Measurements from ENCODE around the gene C14orf39.
"Not testable (repeated sequence)": the region's sequence is repeated elsewhere in the genome, so short reads cannot be mapped to it uniquely, and the experiment has no call there.

C14orf39 gene

DNA sequence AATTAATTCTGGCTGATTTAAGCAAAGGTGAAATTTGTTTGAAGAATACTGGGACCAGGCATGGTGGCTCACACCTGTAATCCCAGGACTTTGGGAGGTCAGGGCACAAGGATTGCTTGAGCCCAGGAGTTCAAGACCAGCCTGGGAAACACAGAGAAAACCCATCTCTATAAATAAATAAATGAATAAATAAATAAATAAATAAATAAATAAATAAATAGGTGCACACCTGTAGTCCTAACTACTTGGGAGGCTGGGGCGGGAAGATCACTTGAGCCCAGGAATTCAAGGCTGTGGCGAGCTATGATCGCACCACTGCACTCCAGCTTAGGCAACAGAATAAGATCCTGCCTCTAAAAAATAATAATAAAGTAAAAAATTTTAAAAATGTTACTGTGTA lies 4.4 kb upstream of the C14orf39 start:
- no peak for FAIRE-seq

GRCh38 chr14:60488175-60488574 lies 2.3 kb upstream of the C14orf39 start:
- FAIRE-seq, result peak; percentile 96

DNA sequence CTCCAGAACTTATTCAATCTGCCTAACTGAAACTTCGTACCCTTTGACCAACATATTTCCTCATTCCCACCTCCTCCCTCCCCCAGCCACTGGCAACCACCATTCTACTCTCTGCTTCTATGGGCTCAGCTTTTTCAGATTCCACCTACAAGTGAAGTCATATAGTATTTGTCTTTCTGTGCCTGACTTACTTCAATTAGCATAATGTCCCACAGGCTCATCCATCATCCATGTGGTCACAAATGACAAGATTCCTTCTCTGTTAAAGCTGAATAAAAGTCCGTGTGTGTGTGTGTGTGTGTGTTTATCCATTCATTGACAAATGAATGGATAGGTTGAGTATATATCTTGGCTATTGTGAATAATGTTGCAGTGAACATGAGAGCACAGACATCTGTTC lies 1.3 kb upstream of the C14orf39 start:
- no peak for FAIRE-seq

GRCh38 chr14:60485057-60485597 lies 736 bp downstream of the C14orf39 start:
- FAIRE-seq, result no peak

GRCh38 chr14:60482743-60483142 lies 3.1 kb downstream of the C14orf39 start:
- no peak for FAIRE-seq

- not testable (repeated sequence) for FAIRE-seq
Observed at GRCh38 chr14:60480248-60480647, 5.6 kb downstream of the C14orf39 start.

DNA sequence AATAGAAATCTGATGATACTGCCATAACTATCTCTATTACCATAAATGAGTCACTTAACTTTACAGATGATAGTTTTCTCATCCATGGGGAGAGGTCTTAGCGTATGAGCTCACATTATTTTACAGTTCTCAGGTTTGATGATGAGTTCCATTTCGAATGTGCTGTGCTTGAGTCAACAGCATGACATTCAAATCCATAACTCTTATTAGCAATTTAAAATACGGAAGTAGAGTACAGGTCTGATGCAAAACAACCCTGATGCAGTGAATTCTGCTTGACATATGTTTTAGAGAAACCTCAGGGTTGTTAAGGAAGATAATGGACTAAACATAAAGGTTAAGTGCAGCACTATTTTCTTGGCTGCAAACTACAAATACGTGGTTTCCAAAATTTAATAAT lies 30.0 kb downstream of the C14orf39 start:
- FAIRE-seq, result no peak

DNA sequence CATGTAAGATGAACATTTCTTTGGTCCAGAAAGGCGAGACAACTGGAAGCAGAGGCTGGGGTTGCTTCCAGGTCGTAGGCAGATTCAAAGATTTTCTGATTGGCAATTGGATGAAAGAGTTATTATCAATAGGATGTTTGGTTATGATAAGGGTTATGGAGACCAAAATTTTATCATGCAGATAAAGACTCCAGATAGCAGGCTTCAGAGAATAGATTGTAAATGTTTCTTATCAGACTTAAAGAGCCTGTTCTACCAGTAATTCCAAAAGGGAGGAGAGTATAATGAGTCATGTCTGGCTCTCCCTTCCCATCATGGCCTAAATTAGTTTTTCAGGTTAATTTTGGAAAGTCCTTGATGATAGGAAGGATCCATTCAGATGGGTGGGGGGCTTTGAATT lies 55.6 kb downstream of the C14orf39 start:
- FAIRE-seq, result no peak

GRCh38 chr14:60420050-60420449 lies 65.8 kb downstream of the C14orf39 start:
- no peak for FAIRE-seq

DNA sequence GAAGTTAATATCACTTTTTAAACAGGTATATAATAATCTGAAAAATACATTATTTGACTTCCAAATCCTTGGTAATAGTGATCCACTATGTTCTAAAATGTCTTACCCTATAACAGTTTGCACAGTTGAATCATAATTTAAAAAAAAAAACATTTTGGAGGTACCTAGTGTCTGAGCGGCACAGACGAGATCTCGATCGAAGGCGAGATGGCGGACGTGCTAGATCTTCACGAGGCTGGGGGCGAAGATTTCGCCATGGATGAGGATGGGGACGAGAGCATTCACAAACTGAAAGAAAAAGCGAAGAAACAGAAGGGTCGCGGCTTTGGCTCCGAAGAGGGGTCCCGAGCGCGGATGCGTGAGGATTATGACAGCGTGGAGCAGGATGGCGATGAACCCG lies 88.3 kb downstream of the C14orf39 start:
- not testable (repeated sequence) for FAIRE-seq

DNA sequence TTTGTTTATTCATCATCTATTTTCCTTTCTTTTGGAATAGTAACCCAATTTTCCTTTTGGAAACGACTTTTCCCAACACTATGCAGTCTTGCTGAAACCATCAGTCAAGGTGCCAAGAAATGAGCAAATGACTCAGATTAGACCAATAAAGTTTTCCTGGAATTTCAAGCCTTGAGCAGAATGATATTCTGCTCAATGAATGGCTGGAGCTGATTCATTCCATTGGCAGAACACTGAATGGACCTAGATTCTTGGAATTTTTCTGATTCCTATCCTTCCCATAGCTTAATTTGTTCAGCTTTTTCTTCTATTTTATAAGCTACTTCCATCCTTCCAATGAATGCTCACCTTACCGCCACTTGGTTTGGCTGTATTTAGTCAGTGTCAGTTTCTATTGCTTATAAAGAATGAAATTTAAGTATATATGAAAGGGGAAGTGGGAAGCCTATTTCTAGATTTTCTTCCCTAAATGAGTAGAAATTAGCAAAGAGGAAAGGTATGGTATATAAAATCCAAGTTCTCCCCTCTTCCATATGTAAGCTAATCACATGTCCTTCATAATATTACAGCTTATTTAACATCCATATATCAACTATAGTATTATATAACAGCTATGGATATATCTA lies 89.0 kb downstream of the C14orf39 start:
- no peak for FAIRE-seq
